ENCODE measurements around the gene PTGER1.

PTGER1 gene

DNA sequence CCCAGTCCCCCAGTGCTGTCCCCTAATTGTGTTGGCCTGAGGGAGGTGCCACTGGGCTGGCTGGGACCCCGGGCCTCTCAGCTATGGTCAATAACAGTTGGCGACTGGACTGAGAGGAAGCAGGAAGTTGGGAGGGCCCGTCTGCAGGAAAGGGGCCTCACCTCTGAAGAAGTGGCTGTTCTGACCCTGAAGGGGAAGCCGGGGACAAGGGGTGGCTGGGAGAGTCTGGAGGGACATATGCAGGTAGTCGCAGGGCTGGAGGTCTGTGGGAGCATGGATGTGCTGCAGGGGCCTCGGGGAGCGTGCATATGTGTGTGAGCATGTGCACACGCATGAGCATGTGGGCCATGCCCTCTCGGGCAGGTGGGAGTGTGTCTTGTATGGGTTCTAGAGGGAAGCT, 36.1 kb downstream of the PTGER1 start:
- no peak for DNase-seq

DNA sequence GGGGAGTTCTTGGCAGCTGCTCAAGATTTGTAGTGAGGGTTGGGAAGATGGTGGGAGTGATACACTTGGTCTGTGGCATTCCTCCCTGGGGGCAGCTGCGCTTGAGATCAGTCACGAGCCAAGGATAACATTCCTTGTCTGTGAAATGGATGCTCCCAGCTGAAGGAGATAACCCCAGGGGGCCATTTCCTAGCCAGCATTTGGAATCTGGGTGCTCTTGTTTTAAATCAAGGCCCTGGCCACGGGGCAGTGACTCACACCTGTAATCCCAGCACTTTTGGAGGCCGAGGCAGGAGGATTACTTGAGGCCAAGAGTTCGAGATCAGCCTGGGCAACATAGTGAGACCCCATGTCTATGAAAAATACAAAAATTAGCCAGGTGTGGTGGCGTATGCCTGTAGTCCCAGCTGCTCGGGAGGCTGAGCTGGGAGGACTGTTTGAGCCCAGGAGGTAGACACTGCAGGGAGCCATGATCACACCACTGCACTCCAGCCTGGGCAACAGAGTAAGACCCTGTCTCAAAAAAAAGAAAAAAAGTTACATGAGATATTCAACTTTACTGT, 37.5 kb downstream of the PTGER1 start:
- no peak for DNase-seq

DNA sequence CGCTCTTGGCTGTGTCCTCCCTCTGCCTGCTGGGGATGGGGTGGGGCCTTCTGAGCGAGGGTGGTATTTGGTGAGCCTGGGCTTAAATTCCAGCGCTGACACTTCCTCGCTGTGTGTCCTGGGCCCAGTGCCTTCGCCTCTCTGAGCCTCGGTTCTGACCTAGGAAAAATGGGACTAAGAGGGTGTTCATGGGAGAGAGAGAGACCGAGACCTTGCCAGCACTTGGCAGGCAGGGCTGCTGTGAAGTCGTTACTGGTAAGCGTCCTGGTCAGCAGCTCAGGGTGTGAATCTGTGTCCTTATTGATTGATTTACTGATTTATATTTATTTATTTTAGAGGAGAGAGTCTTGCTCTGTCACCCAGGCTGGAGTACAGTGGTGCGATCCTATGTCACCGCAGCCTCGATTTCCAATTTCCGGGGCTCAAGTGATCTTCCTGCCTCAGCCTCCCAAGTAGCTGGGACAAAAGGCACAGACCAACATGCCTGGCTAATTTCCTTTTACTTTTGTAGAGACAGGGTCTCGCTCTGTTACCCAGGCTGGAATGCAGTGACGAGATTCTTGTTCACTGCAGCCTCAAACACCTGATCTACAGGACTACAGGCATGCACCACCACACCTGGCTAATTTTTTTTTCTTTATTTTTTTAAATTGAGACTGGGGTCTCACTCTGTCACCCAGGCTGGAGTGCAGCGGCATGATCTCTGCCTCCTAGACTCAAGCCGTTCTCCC, 39.7 kb downstream of the PTGER1 start:
- DNase-seq, result no peak

DNA sequence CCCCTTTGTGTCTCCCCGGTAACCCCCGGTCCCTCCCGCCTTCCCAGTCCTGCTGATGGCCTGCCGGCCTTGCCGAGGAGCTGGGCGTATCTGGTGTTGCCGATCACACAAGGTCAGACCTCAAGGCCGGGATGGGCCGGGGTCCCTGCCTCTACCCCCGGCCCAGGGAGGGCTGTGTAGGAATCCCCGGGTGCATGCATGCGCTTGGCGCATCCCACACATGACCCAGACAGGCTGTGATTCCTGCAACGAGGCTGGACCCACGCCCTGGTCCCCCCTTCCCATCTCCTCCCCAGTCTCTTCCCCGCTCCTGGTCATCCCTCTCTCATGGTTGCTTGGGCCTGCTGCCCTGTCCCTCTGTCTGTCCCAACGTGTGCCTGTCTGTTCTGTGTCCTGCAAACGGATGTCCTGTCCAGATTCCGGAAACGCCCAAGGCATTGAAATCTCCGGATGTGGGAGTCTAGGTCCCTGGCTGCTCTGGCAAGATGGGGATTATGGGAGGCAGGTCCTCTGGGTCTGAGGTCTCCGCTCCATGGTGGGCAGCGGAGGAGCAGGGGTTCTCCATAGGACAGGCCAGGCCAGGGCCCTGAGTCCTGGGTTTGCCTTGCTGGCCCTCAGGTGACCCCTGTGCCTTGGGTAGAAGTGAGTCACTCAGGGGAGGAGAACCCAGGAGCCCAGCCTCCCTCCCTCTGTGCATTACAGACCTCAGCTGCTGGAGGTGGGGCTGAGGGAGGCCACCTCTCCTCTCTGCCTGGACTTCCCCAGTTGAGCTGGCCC, 40.4 kb downstream of the PTGER1 start:
- no peak for DNase-seq

DNA sequence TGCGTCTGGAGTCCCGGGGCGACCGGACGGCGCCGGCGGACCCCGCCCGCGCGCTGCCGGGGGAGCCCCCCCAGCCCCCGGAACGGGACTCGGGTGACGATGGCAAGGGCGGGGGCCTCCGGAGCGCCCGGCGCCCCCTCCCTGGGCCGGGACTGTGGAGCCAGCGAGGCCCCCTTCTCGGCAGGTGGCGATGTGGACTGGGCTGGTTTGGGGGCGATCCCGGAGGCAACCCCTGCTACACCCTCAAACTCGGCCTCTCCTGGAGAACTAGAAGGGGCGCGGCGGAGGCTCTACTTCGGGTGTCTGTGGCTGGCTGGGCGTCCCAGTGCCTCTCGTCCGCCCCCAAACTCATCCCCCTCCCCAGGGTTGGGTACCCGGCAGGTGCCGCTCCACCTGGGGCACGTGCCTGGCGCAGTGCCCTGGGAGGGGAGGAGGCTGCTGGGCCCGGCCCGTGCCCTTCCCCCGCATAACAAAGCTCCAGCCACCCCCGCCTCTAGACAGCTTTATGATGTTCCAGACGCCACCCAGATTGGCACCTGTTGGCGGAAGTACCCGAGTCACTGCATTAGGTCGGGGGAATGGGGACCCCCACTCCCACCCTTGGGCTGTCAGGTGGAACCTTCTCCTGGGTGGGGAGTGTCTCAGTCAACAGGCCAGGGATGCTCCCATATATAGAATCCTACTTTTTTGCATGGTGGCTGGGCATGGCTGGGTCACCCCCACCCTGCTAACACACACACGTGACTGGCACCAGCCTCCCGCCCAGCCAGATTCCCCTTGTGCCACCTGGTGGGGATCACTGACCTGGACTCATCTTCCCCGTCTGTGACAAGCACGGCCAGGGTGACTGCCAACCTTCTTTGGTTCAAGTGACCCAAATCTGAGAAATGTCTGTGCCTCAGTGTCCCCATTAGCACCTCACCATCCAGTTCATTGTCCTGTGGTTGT, 41.3 kb downstream of the PTGER1 start:
- DNase-seq, result peak; percentile 39

DNA sequence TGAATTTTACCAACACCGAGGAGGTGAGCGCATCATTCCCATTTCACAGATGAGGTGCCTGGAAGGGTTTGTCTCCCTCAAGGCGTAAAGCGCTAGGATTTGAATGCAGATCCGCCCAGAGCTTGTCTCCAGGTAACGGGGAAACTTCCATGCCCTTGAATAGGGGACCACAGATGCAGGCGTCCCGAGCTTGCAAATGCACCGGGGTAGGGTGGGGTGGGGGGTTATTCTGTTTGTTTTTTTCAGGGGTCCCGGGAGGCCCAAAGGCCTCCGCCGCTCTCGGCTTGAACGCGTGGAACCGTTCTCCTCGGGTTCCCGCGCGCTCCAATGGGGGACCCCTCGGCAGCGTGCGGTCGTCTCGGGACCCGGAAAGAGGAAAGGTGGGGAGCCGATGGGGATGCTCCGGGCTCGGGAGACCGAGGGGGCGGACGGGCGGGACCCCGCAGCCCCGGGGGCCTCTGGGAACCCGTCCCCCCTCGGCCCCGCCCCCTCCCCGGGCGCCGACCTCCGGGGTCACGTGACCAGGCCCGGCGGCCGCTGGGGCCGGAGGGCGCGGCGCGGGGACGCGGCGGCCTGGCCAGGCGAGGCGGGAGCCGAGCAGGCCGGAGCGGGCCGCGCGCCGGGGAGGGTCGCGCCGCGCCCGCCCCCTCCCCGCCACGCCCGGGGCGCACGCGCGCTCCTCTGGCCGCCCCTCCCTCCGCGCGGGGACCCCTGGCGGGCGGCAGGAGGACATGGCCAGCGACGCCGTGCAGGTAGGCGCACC, 42.2 kb downstream of the PTGER1 start, which contains the start of gene PKN1:
Gene PKN1, plus strand, starts transcription at position 516 of the 763 bp plus-strand sequence. Its CDS starts 216 bp downstream, at position 732.
- DNase-seq, result peak; percentile 49

DNA sequence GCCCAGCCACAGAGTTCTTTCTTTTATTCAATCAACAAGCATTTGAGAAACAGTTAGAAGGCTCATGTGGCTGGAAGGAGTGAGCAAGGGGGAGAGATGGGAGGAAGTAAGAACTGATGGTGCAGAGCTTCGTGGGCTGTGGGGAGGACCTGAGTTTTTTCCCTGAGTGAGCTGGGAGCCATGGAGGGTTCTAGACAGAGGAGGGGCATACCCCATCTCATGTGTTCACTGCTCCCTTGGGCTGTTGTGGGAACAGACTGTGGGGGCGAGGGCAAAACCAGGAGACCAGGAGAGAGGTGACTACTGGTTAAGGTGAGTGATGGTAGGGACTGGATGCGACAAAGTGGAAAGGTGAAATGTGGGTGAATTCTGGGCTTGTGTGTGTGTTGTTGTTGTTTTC, 44.4 kb downstream of the PTGER1 start:
- DNase-seq, result no peak

DNA sequence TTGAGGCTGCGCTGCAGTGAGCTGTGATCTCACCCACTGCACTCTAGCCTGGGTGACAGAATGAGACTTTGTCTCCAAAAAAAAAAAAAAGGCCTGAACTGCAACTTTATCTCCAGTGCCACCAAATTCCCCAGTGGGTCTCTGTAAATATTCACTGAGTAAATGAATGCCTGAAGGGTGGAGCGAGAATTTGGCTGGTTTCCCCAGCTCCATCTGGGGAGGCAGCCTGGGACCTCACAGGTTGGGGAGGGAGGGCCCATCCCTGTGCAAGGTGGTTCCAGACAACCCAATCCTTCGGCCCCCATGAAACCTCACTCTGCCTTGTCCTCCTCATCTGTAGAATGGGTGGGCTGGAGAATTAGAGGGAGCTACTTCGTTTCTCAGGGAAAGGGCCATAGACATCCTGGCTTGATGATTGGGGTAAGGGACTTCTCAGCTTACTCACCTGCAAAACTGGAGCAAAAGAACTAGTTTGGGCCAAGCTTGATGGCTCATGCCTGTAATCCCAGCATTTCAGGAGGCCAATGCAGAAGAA, 46.2 kb downstream of the PTGER1 start:
- DNase-seq, result no peak

DNA sequence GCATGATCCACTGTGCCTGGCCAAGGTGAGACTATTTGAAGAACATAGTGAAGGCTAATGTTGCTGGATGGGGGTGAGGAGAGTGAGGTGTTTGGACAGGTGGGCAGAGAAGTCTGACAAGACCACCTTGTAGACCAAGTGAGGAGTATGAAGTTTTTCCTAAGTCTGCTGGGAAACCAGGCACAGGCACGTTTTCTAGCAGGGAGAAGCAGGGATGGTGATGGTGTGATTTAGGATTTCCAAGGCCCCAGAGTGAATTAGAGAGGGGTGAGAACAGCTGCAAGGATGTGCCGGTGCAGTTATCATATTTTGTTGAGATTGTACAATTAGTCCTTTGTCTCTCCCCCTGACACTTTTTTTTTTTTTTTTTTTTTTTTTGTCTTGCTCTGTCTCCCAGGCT, 47.7 kb downstream of the PTGER1 start:
- DNase-seq, result no peak

DNA sequence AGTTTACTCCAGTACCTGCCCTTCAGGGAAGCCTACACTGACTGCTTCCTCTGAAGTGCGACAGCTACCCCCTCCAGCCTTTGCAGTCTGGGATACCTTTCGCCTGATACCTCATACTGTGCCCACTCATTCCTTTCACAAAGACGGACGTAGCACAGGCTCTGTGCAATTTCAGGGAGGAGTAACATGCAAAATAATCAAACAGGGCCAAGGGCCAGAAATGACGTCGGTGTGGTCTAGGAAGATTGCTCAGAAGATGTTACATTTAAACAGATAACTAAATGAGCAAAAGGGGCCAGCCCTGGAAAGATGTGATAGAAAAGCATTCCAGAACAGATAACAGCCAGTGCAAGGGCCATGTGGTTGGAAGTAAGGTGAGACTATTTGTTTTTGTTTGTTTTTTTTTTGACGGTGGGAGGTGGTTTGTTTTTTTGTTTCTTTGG, 49.4 kb downstream of the PTGER1 start:
- DNase-seq, result no peak

Data from NCI-H1092 (cell line).